Astrocyte of the spinal cord (primary cell): ENCODE results near the gene C2orf49.

Experiments
- DNase-seq: peaks from one replicate; pipeline ENCODE4 v3.0.0; 2011; ENCODE audit warnings: low read depth, low spot score
- H3K4me3 ChIP-seq: 2 replicates; pipeline ENCODE4 v1.5.1; 2011; ENCODE audit warnings: low read depth, mild to moderate bottlenecking, low read length, moderate library complexity
- in situ Hi-C: cut with HindIII; loops from 2 replicates; pipeline ENCODE4 v1.10.0; 2017; ENCODE audit warnings: low sequenced_read_pairs
- TF ChIP-seq, protein P1 (sequence below): IDR thresholded peaks from 2 replicates; pipeline ENCODE4 v1.5.1; 2012; ENCODE audit warnings: low read depth, mild to moderate bottlenecking, low read length, inconsistent platforms

Gene C2orf49

DNA sequence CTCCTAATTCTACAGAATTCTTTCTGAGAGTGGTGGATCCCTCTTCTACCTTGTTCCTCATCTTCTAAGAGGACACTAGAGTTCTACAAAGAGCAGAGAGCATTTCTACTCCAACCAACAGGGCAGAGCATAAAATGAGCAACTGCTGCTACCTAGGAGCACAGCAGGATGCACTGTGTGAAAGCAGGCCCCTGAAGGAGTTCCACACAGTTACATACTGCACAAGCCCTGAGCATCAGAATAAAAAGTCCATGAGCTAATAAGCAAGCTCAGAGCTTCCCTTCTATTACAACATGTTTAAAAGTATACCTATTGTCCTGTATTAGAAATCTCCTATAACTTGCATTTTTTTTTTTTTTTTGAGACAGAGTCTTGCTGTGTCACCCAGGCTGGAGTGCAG is 53.1 kb downstream of the C2orf49 start:
- DNase-seq = no peak
- H3K4me3 ChIP-seq = no peak overlapping the region
- TF ChIP-seq, protein P1, sequence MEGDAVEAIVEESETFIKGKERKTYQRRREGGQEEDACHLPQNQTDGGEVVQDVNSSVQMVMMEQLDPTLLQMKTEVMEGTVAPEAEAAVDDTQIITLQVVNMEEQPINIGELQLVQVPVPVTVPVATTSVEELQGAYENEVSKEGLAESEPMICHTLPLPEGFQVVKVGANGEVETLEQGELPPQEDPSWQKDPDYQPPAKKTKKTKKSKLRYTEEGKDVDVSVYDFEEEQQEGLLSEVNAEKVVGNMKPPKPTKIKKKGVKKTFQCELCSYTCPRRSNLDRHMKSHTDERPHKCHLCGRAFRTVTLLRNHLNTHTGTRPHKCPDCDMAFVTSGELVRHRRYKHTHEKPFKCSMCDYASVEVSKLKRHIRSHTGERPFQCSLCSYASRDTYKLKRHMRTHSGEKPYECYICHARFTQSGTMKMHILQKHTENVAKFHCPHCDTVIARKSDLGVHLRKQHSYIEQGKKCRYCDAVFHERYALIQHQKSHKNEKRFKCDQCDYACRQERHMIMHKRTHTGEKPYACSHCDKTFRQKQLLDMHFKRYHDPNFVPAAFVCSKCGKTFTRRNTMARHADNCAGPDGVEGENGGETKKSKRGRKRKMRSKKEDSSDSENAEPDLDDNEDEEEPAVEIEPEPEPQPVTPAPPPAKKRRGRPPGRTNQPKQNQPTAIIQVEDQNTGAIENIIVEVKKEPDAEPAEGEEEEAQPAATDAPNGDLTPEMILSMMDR = no peak
- in situ Hi-C loops = no loop called here

DNA sequence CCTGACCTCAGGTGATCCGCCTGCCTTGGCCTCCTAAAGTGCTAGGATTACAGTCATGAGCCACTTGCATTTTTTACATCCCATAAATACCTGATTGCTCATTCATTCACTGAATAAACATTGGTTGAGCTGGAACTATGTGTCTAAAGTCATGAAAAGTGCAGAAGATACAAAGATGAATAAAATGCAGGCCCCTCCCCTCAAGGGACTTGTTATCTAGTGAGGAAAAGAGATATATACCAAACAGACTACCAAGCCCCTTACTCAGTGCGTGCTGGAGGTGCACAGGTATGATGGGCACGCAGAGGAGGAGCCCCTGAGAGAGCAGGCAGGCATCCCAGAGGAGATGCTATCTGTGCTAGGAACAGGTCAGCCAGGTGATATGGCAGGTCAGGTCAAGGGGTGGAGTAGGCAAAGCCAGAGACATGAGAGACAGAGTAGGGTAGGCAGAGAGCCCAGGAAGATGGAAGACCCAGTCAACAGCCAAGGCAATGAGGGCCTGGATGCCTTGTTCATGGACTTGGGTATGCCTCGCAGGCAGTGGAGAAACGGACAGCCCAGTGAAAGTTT is 53.8 kb downstream of the C2orf49 start:
- DNase-seq = peak; percentile 74
- TF ChIP-seq, protein P1 = no peak
- H3K4me3 ChIP-seq = no peak overlapping the region
- in situ Hi-C loops = no loop called here

DNA sequence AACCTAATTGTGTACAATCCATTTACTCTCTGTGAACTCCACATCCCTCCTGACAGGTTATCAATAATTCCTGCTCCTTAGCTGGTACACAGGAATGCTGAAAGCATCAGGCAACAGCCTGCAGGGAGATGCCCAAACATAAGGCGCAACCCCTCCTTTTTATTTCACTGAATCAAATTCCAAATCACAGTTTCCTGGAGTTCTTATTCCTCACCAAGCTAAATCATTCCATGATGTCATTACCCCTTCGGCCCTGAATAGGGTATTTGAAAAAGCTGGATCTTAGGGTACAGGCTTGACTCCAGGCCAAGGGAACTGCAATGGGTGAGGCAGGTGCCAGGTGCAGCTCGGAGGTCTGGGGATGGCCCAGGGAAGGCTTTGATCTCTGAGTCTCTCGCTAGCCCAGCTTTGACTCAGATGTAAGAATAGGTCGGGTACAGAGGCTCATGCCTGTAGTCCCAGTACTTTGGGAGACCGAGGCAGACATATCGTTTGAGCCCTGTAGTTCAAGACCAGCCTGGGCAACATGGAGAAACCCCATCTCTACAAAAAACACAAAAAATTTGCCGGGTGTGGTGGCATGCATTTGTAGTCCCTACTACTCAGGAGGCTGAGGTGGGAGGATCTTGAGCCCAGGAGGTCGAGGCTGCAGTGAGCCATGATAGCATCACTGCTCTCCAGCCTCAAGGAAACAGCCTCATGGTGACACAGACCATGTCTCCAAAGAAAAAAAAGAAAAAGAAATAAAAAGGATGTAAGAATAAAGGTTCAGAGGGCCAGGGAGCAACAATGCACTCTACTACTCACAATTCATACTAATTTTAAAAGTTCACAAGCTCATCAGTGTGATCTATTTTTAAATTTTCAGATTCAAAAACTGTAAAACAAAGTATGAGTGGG is 54.7 kb downstream of the C2orf49 start:
- in situ Hi-C loops = no loop called here
- no peak for DNase-seq
- TF ChIP-seq, protein P1 = no peak
- H3K4me3 ChIP-seq = no peak overlapping the region

DNA sequence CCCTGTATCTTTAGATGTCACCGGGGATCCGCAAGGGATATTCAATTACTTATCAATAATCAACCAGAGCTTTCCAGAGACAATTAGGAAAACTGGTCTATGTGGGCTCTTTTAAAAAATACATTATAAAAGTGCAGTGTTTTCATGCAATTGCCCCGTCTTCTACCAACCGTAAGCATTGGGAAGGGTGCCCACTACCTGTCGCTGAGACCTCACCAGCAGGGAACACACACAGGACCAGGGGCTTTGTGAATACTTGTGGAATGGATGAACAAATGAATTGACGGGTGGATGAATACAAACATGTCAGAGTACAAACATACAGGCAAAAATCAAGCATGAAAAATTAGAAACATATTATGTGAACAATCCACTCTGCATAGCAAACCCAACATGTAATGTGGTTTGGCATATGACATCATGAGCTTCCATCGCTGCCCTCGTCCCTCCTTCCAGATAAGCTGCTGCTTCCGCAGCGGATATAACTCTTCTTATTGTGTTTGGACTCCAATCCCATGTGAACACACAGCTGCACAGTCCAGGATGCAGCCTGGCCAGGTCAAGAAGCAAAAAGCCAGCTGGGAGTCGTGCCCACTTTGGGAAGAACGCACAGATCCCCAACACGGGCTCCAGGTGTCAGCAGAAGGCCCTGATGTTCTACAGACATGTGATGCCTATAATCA is 56.2 kb downstream of the C2orf49 start:
- TF ChIP-seq, protein P1 = no peak
- H3K4me3 ChIP-seq = no peak overlapping the region
- DNase-seq = peak; percentile 87
- in situ Hi-C loops = no loop called here

GRCh38 chr2:105394951-105395611 is 57.7 kb downstream of the C2orf49 start:
- peak; percentile 64 for DNase-seq
- in situ Hi-C loops = no loop called here
- TF ChIP-seq, protein P1 = no peak
- peak overlapping the region; percentile 100 for H3K4me3 ChIP-seq

GRCh38 chr2:105395691-105396090 is 58.4 kb downstream of the C2orf49 start:
- TF ChIP-seq, protein P1 = no peak
- no peak for DNase-seq
- in situ Hi-C loops = no loop called here
- H3K4me3 ChIP-seq = peak overlapping the region; percentile 100
